GM23338 (cell line): ENCODE data around the gene PDE1A.

Experiments
- EZH2 ChIP-seq: fragments of 200-600 bp; sonication (generic); IDR thresholded peaks from one replicate; pipeline ENCODE4 v1.8.0; 2017; ENCODE audit warnings: antibody characterized with exemption, mild to moderate bottlenecking, low read depth; ENCODE audit not compliant: unreplicated experiment
- POLR2AphosphoS5 ChIP-seq: IDR thresholded peaks from 2 replicates; pipeline ENCODE4 v1.6.1; 2016; ENCODE audit warnings: antibody characterized with exemption, low read depth
- TF ChIP-seq, protein P1 (sequence below), 2 experiments: fragments of 200-600 bp in 1 of 2; sonication (generic) in 1 of 2; conservative IDR thresholded peaks; 2 replicates each; pipeline versions ENCODE4 v1.5.1 to v1.6.1; 2016 to 2017; ENCODE audit warnings: antibody characterized with exemption in 2 of 2, low read depth in 2 of 2, mild to moderate bottlenecking in 2 of 2, moderate library complexity in 1 of 2
- TF ChIP-seq, protein P2 (sequence below): IDR thresholded peaks from one replicate; pipeline ENCODE4 v1.6.1; 2018; ENCODE audit warnings: antibody characterized with exemption; ENCODE audit not compliant: unreplicated experiment

DNA sequence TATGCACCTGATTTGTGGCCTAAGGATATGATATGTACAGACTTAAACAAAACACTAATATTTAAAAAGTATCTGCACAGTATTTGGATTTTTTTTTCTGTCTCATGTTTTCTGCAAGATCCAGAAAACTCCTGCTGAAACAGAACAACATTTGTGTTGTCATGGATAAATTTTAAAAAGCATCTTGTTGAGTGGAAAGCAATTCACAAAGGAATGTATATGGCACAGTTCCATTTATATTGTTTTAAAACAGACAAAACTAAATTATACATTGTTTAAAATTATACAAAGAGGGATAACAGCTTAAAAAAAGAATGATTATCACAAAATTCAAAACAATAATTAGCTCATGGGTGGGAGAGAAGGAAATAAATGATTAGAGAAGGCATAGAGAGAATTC is 247.7 kb downstream of the PDE1A start:
- TF ChIP-seq EZH2: no peak
- TF ChIP-seq, protein P1, sequence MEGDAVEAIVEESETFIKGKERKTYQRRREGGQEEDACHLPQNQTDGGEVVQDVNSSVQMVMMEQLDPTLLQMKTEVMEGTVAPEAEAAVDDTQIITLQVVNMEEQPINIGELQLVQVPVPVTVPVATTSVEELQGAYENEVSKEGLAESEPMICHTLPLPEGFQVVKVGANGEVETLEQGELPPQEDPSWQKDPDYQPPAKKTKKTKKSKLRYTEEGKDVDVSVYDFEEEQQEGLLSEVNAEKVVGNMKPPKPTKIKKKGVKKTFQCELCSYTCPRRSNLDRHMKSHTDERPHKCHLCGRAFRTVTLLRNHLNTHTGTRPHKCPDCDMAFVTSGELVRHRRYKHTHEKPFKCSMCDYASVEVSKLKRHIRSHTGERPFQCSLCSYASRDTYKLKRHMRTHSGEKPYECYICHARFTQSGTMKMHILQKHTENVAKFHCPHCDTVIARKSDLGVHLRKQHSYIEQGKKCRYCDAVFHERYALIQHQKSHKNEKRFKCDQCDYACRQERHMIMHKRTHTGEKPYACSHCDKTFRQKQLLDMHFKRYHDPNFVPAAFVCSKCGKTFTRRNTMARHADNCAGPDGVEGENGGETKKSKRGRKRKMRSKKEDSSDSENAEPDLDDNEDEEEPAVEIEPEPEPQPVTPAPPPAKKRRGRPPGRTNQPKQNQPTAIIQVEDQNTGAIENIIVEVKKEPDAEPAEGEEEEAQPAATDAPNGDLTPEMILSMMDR (conservative IDR thresholded peaks at IDR 0.05; ENCODE audit: low read depth in 2 of 2): no peak
- TF ChIP-seq POLR2AphosphoS5: no peak
- TF ChIP-seq, protein P2, sequence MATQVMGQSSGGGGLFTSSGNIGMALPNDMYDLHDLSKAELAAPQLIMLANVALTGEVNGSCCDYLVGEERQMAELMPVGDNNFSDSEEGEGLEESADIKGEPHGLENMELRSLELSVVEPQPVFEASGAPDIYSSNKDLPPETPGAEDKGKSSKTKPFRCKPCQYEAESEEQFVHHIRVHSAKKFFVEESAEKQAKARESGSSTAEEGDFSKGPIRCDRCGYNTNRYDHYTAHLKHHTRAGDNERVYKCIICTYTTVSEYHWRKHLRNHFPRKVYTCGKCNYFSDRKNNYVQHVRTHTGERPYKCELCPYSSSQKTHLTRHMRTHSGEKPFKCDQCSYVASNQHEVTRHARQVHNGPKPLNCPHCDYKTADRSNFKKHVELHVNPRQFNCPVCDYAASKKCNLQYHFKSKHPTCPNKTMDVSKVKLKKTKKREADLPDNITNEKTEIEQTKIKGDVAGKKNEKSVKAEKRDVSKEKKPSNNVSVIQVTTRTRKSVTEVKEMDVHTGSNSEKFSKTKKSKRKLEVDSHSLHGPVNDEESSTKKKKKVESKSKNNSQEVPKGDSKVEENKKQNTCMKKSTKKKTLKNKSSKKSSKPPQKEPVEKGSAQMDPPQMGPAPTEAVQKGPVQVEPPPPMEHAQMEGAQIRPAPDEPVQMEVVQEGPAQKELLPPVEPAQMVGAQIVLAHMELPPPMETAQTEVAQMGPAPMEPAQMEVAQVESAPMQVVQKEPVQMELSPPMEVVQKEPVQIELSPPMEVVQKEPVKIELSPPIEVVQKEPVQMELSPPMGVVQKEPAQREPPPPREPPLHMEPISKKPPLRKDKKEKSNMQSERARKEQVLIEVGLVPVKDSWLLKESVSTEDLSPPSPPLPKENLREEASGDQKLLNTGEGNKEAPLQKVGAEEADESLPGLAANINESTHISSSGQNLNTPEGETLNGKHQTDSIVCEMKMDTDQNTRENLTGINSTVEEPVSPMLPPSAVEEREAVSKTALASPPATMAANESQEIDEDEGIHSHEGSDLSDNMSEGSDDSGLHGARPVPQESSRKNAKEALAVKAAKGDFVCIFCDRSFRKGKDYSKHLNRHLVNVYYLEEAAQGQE: no peak
